KMS-11 (cell line): ENCODE results near the gene FMNL3.

Source experiments
- H2AFZ ChIP-seq: fragments of 200-600 bp; sonication (generic); 2 replicates; pipeline ENCODE4 v1.6.1; 2016; ENCODE audit warnings: antibody characterized with exemption, mixed run types, low read depth
- H3K27ac ChIP-seq: fragments of 200-600 bp; sonication (generic); 2 replicates; pipeline ENCODE4 v1.6.1; 2016; ENCODE audit warnings: mild to moderate bottlenecking, mixed run types
- H3K27me3 ChIP-seq: fragments of 200-600 bp; sonication (generic); 2 replicates; pipeline ENCODE4 v1.6.1; 2017; ENCODE audit warnings: mild to moderate bottlenecking, low read depth, mixed run types, moderate library complexity; ENCODE audit not compliant: insufficient read depth
- H3K36me3 ChIP-seq: fragments of 200-600 bp; sonication (generic); 2 replicates; pipeline ENCODE4 v1.6.1; 2017; ENCODE audit warnings: mild to moderate bottlenecking, mixed run types; ENCODE audit not compliant: insufficient read depth
- H3K4me1 ChIP-seq: fragments of 200-600 bp; sonication (generic); 2 replicates; pipeline ENCODE4 v1.6.1; 2016; ENCODE audit warnings: mild to moderate bottlenecking, low read depth, mixed run types; ENCODE audit not compliant: poor library complexity, severe bottlenecking
- H3K4me2 ChIP-seq: fragments of 200-600 bp; sonication (generic); 2 replicates; pipeline ENCODE4 v1.7.0; 2016; ENCODE audit warnings: mild to moderate bottlenecking, mixed run types
- H3K4me3 ChIP-seq: fragments of 200-600 bp; sonication (generic); IDR thresholded peaks from 2 replicates; pipeline ENCODE4 v1.6.1; 2017; ENCODE audit warnings: low read depth, low read length, mixed read lengths; ENCODE audit not compliant: insufficient read depth
- H3K79me2 ChIP-seq: fragments of 200-600 bp; sonication (generic); 2 replicates; pipeline ENCODE4 v1.6.1; 2016; ENCODE audit warnings: low read depth, mixed run types; ENCODE audit not compliant: insufficient read depth
- H3K9ac ChIP-seq: fragments of 200-600 bp; sonication (generic); 2 replicates; pipeline ENCODE4 v1.6.1; 2016; ENCODE audit warnings: mild to moderate bottlenecking, mixed run types
- H4K20me1 ChIP-seq: fragments of 200-600 bp; sonication (generic); 2 replicates; pipeline ENCODE4 v1.6.1; 2016; ENCODE audit warnings: mild to moderate bottlenecking, mixed run types; ENCODE audit not compliant: insufficient read depth
- TF ChIP-seq, protein P1 (sequence below): fragments of 200-600 bp; sonication (generic); conservative IDR thresholded peaks from 2 replicates; pipeline ENCODE4 v1.6.1; 2017; ENCODE audit warnings: low read depth, mild to moderate bottlenecking, antibody characterized with exemption, low read length, moderate library complexity, mixed read lengths

Gene FMNL3

DNA sequence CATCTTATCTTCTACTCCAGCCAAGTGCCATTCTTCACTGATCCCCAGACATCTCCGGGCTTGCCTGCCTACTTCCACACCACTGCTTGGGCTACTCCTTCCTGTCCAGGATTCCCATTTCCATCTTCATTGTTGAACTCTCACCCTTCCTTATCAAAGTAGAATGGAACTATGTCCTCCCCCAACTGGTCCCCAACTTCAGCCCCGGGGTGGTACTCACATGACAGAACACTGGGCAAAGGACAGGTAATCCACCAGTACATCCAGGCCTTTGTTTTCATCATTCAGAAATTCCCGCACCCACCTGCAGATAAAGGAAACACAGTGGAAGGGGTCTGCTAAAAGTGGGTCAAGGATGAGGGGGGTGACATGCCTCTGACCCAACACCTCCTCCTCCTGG, 45.5 kb downstream of the FMNL3 start:
- Histone ChIP-seq H4K20me1 (no peaks in the 10 kb centered on the region), H3K4me3 (no peak overlapping the region), H3K27me3 (no peaks in the 10 kb centered on the region), H3K4me2 (no peak overlapping the region; the same call in 1 of the 2 replicates), H2AFZ (no peak overlapping the region), H3K9ac (no peak overlapping the region), H3K27ac (no peak overlapping the region), H3K79me2 (no peaks in the 10 kb centered on the region), H3K4me1 (peaks cover 50% of the 10 kb centered on the region), H3K36me3 (no peaks in the 10 kb centered on the region)
- TF ChIP-seq, protein P1, sequence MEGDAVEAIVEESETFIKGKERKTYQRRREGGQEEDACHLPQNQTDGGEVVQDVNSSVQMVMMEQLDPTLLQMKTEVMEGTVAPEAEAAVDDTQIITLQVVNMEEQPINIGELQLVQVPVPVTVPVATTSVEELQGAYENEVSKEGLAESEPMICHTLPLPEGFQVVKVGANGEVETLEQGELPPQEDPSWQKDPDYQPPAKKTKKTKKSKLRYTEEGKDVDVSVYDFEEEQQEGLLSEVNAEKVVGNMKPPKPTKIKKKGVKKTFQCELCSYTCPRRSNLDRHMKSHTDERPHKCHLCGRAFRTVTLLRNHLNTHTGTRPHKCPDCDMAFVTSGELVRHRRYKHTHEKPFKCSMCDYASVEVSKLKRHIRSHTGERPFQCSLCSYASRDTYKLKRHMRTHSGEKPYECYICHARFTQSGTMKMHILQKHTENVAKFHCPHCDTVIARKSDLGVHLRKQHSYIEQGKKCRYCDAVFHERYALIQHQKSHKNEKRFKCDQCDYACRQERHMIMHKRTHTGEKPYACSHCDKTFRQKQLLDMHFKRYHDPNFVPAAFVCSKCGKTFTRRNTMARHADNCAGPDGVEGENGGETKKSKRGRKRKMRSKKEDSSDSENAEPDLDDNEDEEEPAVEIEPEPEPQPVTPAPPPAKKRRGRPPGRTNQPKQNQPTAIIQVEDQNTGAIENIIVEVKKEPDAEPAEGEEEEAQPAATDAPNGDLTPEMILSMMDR: no peak

DNA sequence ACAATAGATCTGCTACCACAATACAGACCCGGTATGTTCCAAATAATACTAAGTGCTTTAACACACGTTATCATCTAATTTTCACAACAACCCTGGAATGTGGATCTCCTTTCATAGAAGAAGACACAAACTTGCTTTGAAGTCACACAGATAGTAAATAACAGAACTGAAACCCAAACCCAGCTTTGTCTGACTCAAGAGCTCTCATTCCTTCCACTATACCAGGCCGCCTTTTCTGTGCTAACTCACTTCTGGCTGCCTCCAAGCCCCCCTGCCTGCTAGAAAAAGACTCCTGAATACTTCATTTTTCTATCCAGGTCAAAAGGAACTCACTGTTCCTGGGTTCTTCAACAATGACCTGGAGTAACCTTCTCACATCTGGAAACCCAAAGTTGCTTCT, 46.0 kb downstream of the FMNL3 start:
- Histone ChIP-seq H3K4me1 (peaks cover 50% of the 10 kb centered on the region), H3K27ac (no peak overlapping the region), H3K9ac (no peak overlapping the region), H3K79me2 (no peaks in the 10 kb centered on the region), H3K4me2 (no peak overlapping the region; the same call in 1 of the 2 replicates), H4K20me1 (no peaks in the 10 kb centered on the region), H3K36me3 (no peaks in the 10 kb centered on the region), H2AFZ (no peak overlapping the region), H3K27me3 (no peaks in the 10 kb centered on the region), H3K4me3 (no peak overlapping the region)
- TF ChIP-seq, protein P1: no peak

DNA sequence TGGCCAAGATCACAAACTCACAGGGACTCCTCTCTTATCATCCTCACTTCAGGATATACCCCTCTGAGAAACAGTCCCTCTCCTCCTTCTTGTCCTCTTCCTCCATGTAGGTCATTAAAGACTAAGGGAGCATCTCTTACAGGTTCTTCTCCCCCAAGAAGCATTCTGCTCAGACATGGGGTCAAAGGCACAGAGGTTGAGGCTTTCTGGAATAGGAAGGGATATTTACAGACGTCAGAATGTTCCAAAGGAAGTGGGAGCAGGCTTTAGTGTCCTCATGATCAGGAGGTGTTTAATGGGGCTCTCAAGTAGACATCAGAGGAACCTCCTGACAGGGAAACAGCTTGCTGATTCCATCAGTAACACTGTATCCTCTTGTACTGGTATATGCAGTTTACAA, 47.5 kb downstream of the FMNL3 start:
- no peak overlapping the region for H3K4me3 ChIP-seq
- H3K4me2 ChIP-seq: no peak overlapping the region
- TF ChIP-seq, protein P1: no peak
- H2AFZ ChIP-seq: no peak overlapping the region
- no peak overlapping the region for H3K27ac ChIP-seq
- H3K4me1 ChIP-seq: peaks cover 38% of the 10 kb centered on the region
- H4K20me1 ChIP-seq: no peaks in the 10 kb centered on the region
- H3K9ac ChIP-seq: no peak overlapping the region
- H3K27me3 ChIP-seq: no peaks in the 10 kb centered on the region
- no peaks in the 10 kb centered on the region for H3K36me3 ChIP-seq
- no peaks in the 10 kb centered on the region for H3K79me2 ChIP-seq

DNA sequence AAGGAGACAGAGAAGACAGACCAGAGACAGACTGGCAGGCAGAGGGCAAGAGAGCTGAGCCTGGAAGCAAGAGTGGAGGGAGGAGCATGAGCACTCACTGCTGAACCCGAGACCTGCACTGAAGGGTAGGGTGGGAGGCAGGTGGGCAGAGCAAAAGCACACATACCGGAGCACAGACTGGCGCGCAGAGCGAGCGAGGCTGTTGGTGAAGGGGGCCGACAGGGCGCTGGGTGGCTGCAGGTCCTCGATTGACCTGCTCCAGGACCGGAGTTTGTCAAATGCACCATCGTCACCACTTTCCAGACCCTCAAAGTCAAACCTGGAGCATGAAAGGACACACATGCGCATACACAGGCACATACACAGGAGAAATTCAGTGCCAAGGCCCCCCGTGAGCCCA, 48.9 kb downstream of the FMNL3 start:
- H3K4me1 ChIP-seq: peaks cover 23% of the 10 kb centered on the region
- H3K27ac ChIP-seq: no peak overlapping the region
- H3K9ac ChIP-seq: no peak overlapping the region
- no peaks in the 10 kb centered on the region for H3K79me2 ChIP-seq
- H3K27me3 ChIP-seq: no peaks in the 10 kb centered on the region
- H4K20me1 ChIP-seq: no peaks in the 10 kb centered on the region
- no peak overlapping the region for H3K4me2 ChIP-seq
- no peaks in the 10 kb centered on the region for H3K36me3 ChIP-seq
- H2AFZ ChIP-seq: no peak overlapping the region
- TF ChIP-seq, protein P1: no peak
- H3K4me3 ChIP-seq: no peak overlapping the region
